CD4-positive, alpha-beta T cell treated with Interleukin-10 for 1 hour (primary cell): ENCODE measurements around the gene SIRT7.

ENCODE experiments used
- DNase-seq: peaks from one replicate; pipeline ENCODE4 v3.0.0-alpha.2; 2020

SIRT7 gene

GRCh38 chr17:81931557-81932332, 13.8 kb upstream of the SIRT7 start:
- DNase-seq: no peak

DNA sequence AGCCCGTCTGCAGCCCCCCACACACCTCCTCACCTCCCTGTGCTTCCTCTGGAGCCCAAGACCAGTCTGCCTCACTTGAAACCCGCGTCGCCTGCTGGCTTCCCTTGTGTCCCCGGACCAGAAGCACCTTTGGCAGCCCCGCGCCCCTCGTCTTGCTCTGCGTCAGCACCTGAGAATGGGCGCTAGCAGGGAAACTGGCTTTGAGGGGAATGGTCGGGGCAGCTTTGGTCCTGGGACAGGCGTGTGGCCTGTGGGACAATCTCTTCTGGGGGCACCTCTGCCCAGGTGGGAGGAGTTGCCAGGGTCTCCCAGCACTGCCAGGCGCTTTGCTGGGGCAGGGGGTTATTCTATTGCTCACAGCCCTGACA, 13.2 kb upstream of the SIRT7 start:
- DNase-seq: no peak

DNA sequence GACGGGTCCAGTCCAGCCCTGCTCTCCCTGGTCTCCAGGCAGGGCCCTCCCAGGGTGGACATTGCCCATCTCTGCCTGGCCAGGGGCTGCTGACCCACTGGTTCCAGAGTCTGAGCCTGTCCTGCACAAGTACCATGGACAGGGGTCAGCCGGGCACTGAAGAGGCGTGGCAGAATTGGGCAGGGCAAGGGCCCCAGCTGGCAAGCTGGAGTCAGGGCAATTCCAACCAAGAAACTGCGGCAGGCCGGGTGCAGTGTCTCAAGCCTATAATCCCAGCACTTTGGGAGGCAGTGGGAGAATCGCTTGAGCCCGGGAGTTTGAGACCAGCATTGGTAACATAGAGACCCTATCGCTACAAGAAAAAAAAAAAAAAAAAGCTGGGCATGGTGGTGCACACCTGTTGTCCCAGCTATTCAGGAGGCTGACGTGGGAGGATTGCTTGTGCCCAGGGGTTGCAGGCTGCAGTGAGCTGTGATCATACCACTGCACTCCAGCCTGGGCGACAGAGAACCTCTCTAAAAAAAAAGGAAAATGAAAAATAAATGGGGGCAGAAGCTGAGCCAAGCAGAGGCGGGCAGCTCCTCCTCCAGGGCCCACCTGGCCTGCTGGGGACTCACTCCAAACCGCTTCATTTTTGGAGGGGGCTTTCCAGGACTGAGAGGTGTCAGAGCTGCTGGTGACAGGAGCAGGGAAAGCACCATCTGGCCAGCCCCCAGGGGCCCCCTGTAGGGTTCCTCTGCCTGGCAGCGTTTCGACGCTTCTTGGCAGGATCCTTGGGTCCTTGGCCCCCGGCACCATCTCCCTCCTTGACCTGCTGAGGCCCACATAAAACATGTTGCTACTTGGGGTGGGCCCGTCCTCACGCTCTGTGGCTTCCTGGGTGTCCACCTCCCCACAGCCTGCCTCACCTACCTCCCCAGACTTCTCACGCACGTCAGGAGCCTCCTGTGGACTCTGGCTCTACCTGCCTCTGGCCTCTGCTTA, 12.5 kb upstream of the SIRT7 start:
- no peak for DNase-seq

DNA sequence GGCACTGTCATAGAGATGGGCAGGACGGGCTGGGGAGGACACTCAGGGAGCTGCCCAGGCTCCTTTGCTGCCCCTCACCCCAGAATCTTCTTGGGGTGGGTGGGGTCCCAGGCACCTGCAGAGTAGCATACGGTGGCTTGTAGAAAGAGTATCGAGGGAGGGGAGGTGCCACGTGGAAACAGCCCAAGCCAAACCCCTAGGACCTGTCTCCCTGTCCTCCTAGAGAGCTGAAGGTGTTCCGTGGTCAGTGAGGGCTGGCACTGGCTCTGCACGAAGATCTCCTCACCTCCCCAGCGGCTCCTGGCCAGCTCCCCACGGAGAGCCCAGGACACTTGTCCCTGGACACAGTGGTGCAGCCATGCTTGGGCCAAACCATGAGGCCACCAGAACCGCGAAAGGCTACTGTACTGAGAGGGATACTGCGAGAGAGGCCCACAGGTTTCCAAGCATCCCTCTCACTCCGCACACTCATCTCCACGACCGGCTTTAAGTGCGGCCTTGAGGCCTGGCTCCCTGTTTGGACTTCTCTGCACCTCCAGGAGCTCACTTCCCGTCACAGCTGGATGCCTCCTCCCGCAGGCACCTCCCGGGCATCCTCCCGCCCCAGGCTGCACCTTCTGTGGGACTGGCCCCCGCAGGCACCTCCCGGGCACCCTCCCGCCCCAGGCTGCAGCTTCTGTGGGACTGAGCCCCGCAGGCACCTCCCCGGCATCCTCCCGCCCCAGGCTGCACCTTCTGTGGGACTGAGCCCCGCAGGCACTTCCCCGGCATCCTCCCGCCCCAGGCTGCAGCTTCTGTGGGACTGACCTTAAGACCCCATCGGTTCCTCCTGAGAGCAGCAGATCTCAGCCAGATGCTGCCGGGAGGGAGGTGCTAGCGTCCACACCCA, 11.5 kb upstream of the SIRT7 start:
- no peak for DNase-seq

DNA sequence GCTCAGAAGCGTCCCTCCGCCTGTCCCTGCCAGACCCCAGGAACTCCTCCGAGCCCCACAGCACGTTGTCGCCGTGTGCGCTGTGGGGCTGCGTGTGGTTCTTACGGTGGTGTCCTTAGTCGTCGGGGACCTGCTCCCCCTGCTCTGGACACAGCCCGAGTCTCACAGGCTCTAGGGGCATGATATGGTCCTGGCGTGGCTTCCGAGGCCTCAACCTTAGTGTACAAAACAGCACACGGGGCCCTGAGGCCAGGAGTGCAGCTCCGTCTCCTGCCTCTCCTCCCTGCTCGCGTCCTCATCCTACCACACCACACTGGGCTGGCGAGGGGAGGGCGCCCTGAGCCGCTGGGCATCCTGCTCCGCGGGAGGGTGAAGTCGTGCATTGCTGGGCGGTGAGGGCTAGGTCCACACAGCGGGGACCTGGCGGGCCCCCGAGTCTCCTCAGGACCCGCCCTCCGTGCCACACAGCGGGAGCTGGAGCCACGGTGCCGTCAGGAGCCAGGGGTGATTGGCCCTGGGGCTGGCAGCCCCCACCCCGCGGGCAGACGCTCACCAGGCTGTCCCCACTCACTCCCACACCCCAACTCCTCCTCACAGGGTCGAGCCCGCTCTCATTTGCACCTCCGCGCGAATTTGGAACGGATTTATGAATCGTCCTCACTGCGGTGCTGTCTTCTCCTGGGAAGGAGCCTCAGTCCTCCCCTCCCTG, 10.7 kb upstream of the SIRT7 start:
- no peak for DNase-seq

GRCh38 chr17:81927653-81928543, 9.9 kb upstream of the SIRT7 start, which contains the start of gene MAFG:
TSS of gene MAFG (minus strand) at chr17:81927735. CDS start at chr17:81923185, 4,550 bp downstream.
- peak; percentile 91 for DNase-seq

GRCh38 chr17:81927152-81927652, 9.2 kb upstream of the SIRT7 start:
- no peak for DNase-seq

DNA sequence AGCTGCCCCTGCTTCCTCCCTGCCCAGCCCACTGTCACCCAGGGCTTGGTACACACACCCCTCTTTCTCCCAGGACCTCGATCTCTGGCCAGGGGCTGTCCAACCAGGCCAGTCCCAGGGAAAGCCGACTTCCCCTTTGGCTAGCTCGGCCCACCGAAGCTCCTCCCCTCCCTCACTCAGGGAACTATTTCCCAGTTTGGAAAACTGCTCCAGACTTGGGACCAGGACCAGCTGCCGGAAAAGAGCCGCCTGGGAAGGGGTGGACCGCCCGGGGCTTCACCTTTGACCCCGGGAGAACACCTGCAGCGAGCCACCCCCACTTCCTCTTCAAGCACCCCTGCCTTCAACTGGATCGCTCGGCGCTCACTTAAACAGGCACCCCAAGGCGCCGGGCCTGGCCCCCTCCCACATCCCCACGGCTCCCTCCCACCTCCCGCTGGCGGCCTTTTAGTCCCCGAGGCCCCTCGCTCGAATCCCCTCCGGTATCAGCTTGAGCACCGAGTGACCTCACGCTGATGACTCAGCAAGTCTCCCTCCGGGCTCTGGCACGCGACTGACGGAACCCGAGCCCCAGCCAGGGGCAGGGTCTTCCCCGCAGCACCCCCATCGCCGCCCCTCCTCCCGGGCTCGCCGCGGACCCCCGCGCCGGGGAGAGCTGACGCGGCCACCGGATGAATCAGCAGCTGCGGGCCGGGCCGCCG, 8.6 kb upstream of the SIRT7 start:
- DNase-seq: peak; percentile 53

GRCh38 chr17:81925860-81926450, 8.0 kb upstream of the SIRT7 start:
- DNase-seq: no peak

GRCh38 chr17:81924557-81925532, 6.9 kb upstream of the SIRT7 start:
- peak; percentile 28 for DNase-seq

GRCh38 chr17:81923302-81924260, 5.6 kb upstream of the SIRT7 start:
- DNase-seq: no peak

DNA sequence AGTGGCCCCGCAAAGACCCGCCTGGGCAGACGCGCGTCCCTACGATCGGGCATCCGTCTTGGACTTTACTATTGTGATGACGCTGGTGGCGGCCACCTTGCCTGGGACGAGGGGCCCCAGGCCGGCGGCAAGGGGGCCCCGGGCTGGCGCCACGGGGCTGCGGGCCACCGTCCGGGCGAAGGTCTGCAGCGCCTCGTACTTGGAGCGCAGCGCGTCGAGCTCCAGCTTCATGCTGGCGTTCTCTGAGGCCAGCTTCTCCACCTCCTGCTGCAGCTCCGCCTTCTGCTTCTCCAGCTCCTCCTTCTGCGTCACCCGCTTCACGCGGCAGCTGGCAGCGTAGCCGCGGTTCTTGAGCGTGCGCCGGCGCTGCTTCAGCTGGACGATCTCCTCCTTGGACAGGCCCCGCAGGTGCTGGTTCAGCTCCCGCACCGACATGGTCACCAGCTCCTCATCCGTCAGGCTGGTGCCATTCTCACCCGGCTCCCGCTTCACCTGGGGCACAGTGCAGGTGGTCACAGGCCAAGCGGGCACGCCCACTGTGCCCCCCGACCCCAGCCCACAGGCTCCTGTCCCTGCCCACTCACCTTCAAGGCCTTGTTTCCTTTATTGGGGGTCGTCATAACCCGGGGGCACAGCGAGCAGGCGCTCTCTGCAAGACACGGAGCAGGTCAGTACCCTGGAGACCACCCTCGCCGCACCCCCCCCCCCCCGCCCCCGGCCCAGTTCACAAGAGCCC, 4.8 kb upstream of the SIRT7 start:
- DNase-seq: no peak

GRCh38 chr17:81921996-81922565, 4.1 kb upstream of the SIRT7 start:
- no peak for DNase-seq

DNA sequence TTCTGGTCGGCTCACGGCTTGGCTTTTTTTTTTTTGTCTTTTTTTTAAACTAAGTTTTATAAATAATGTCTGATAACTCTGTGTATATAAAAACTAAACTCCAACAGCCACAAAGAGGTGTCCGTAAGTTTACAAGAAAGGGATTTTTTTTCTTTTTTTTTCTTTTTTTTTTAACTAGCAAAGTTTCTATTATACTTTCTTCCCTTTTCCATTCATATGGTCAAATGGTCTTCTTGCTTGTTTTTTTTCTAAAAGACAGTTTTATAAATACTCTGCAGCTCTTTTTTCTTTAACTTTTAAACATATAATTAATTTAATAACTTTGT, 3.5 kb upstream of the SIRT7 start:
- DNase-seq: no peak

DNA sequence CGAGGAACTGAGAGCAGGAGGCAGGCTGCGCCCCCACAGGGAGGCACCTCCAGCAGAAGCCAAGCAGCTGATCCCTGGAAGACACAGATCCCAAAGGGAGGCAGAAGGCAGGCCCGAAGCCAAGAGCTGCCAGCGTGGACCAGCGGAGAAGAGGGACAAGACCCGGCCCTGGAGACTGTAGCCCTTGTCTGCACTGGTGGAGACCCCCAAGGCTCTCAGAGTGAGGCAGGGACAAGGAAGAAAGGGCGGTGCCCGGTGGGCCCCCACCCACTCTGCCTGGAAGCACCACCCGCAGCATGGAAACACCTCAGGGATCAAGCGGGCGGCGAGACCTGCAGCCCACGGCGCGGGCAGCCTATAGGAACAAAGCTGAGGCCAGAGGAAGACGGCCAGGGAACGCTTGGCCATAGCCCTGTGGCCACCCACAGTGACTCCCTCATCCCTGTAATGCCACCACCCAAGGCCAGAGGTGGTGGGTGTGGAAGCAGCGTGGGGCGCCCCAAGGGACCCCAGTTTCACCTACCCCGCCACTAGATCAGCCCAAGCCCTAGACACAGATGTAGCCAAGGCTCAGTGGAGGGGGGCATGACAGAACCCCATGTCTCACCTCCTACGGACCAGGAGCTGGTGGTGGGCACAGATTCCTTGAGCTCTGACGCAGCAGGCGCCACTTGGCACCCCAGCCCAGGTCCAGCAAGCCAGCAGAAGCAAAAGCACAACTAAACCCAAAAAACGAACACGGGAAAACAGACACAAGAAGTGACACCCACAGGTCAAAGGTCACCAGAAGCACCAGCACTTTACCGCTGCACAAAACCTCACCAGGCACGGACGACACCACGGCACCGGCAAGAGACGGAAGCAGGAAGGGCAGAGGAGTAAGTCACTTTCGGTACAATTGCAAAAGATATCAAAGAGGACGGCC, 2.9 kb upstream of the SIRT7 start:
- no peak for DNase-seq
